GM19467 (cell line): ENCODE results near the gene PIM3.
A peak's percentile ranks its signal among the peaks of the same experiment; 100 is the strongest.

Experiments used
- ATAC-seq: cut with Tn5 transposase; IDR thresholded peaks from one replicate; pipeline ENCODE4 v1.9.1; 2021; ENCODE audit warnings: mild to moderate bottlenecking, moderate library complexity; ENCODE audit not compliant: unreplicated experiment

The PIM3 gene

DNA sequence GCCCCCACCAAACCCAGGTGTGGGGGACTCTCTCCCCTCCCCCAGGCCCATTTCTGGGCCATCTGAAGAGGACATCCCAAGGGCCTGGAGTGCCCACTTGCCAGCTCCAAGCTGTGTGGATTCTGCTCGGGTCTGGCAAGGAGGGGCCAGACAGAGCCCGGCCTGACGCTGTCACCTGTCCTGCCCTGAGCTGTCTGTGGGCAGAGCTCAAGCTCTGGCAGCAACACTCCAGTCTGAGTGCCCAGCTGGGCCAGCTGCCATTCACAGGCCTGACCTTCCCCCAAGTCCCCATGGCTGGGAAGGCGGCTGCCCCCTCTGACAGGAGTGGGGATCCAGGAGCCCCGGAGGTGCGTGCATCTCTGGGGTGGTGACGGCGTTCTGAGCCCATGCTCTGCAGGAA, 6.2 kb upstream of the PIM3 start:
- ATAC-seq = no peak

DNA sequence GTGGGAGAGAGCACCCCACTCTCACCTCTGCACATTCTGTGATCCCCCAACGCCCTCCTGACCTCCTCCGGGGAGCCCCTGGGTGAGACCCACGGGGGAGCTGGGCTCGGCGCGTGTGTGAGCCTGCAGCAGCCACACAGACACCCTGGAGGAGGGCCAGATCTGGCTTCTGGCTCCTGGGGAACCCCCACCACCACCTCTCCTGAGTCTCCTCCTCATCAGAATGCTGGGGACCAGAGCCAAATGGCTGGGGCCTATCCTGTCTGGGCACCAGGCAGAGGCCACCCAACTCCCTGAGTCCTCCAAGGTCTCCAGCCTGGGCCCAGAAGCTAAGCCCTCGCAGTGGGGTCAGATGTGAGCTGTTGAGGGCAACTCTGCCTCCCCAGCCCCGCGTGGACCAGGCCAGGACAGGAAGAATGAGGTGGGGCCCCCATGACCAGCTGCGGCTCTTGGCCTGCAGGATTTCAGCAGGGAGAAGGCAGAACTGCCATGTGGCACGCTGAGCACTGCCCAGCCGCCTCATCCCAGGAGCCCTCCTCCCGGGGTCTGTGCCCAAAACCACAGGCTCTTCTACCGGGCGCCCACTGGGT, 5.5 kb upstream of the PIM3 start:
- ATAC-seq = no peak

DNA sequence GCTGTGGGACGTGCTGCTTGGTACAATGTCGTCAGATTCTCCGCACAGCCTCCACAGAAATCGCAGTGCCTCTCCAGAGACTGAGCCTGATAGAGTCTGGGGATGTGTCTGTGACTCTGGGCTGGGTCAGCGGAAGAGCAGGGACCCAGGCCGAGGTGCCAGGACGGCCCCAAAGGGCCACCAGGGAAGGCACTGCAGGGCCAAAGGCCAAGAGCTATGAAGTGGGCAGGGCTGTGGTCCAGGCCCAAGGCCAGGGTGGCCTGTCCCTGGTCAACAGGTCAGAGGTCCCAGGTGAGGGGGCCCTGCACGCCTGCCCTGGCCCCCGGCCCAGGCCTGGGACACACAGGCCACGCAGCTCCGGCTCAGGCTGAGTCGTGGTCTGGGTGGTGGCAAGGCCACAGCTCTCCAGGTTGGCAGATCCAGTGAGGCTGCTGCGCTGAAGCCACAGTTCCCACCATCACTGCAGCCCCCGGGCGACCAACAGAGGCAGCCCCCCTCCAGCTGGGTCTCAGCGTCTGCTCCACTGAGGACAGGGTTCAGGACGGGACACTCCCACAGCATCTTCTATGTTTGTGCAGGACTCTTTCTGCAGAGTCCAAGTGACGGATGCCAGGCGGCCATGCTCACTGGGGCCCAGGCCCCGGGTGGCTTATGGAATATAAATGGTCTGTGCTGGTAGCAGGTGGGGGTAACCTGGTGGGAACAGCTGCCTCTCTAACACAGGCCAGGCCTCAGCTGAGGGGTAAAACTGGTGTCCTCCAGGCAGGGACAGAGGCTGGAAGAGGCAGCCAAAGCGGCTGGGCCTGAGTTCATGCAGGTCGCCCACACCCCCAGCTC, 4.8 kb upstream of the PIM3 start:
- ATAC-seq = no peak

DNA sequence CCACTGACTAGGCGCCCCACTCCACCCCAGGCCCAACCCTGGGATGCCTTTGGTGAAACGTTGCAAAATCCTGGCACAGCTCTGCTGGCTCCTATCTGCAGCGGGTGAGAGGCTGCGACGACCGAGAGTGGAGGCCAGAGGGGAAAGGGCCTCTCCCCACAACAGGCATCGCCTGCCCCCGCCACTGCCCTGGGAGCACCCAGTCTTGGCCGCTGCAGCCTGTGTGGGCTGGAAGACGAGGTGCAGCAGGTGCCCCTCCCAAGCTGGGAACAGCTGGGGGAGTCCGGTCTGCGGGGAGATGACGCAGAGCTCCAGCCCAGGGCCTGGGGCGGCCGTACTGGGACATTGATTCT, 4.2 kb upstream of the PIM3 start:
- no peak for ATAC-seq

DNA sequence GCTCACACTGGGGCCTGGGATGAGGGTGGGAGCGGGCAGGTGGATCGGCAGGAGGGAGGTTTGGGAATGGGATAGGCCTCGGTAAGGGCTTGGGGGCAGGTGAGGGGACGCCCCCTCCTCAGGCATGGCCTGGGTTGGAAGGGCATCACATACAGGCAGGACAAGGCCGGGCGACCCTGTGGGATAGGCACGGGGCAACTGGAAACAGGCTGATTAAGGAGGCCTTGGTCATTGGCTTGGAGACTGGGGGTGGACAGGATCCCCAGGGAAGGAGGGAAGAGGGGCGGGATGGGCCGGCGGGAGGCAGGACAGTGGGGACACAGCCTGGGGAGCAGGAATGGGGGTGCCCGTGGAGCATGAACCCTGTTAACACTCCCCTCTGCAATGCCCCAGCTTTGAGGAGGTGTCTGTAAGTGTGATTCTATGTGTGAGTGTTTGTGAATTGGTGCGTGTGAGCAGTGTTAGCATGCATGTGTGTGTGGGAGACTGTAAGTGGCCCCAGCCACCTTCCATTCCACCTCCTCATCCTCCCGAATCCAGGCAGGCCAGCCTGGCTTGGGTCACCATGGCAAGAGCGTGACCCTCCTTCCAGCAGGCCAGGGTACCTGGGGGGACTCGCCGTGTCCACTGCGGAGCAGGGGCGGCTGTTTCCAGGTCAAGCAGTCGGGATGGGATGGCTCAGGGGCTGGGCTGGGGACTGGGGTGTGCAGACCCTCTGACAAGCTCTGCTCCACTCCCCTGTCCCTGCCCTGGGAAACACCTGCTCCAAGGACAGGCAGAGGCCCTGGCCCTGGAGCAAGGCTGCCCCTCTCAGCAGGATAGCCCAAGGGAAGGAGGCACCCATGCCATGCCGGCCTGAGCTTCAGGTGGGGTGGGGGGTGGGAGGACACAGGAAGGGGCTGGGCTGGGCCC, 3.4 kb upstream of the PIM3 start:
- ATAC-seq = no peak

DNA sequence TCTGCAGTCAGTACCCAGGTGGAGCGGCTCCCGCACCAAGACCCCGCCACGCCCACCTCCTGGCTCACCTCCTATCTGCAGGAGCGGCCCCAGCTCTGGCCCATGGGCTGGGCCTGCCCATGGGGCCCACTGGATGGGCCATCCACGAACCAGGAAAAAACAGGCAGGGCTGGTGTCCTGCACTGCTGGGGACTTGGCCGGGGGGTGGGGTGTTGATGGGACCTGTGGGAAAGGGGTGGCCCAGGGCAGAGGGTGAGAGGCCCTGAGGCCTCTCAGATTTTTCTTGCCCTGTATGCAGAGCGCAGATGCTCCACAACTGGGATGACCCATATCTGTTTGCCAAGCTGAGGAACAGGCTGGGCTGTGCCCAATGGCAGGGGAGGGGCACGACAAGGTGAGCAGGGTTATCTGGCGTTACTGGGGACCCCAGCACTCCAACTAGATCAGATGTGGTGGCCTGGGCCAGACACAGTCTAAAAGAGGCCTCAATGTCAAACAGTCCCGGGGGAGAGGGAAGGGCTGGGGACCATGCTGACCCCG, 2.7 kb upstream of the PIM3 start:
- no peak for ATAC-seq

DNA sequence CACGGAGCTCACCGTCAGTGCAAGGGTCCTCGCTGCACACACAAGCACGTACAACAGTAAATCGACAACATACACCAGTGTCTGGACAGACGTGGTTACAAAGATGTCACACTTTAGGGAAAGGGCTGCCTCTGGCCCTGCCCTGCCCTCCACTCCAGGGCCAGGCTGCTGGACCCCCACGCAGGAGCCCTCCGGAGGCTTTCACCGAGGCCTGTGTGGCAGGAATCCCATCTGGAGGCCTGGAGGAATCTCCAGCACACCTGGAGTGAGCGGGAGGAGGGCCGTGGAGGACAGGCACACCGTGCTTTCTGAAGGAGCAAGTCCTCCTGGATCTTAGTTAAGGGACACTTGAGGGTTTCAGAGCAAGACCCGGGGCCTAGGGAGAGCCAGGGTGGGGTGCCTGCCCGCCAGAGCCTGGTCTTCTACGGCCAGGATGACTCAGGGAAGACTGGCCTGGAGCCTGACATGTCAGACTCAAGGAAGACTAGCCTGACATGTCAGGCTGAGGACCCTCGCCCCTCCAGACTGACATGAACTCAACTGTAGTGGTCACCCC, 2.1 kb upstream of the PIM3 start:
- no peak for ATAC-seq

DNA sequence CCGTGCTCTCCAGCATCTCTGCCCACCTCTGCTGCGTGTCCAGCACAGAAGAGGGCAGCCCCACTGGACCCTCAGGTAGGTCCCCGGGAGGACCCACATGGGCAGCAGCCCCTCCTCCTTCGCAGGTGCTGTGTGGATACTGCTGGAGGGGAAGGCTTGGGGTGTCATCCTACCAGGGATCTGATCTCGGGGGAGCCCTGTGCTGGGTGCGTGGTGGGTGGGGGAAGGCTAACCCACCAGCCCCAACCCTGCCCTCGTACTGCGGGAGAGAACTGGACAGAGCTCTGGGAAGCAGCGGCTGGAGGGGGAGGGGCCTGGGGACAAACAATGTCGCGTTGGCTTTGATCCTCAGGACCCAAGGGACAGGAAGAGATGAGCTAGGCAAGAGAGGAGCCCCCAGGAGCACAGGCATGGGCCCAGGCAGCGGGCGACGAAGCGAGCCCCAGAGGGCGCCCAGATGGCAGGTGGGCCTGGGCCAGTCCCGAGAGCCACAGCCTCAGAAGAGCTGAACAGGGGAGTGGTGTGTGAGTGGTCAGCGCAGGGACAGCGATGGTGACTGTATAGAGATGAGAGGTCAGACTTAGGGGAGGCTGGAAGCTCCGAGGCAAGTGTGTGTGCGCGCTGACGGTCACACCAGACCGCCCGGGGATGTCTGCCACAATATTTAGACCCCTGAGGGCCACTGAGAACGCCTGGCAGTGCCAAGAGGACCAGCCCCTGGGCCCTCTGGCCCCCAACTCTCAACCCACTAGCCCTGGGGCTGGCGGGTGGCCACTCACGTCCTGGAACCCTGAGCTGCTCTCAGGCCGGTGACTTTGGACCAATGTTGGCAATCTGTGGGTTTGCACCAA, 1.4 kb upstream of the PIM3 start:
- no peak for ATAC-seq

DNA sequence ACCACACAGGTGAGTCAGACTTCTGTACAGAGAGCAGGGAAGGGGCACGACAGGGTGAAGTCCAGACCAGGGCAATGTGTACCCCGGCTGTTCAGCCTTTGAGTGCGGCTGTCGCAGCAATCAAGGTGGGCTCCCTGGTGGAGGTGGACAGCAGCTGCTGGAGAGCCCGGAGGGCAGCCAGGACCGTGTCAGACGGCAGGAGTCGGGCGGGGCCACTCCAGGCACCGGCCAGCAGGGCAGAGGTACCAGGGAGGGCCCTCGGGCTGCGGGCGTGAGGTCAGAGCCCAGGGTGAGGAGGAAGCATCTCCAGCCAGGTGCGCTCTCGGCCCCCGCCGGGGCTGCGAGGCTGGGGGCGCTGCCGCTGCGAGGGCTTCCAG, 802 bp upstream of the PIM3 start:
- peak; percentile 3 for ATAC-seq

DNA sequence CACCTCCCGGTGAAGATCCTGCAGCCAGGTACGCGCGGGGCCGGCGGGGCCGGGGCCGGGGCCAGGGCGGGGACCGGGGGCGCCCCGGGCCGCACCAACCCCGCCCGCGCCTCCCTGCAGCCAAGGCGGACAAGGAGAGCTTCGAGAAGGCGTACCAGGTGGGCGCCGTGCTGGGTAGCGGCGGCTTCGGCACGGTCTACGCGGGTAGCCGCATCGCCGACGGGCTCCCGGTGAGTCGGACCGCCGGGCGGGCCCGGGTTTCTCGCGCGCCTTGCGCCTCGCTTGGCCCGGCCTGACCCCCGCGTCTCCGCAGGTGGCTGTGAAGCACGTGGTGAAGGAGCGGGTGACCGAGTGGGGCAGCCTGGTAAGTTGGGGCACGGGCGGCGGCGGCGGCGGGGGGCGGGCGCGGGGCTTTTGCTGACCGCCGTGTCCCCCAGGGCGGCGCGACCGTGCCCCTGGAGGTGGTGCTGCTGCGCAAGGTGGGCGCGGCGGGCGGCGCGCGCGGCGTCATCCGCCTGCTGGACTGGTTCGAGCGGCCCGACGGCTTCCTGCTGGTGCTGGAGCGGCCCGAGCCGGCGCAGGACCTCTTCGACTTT, 531 bp downstream of the PIM3 start:
- no peak for ATAC-seq

DNA sequence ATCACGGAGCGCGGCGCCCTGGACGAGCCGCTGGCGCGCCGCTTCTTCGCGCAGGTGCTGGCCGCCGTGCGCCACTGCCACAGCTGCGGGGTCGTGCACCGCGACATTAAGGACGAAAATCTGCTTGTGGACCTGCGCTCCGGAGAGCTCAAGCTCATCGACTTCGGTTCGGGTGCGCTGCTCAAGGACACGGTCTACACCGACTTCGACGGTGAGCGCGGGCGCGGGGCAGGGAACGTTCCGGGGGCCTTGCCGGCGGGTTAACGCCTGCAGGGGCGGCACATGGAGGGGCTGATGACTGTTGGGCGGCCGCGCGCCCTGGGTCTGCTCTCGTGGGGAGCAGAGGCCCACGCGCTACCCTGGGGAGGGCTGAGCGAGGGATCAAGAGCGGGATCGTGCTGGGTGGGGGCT, 1.0 kb downstream of the PIM3 start:
- ATAC-seq = no peak

DNA sequence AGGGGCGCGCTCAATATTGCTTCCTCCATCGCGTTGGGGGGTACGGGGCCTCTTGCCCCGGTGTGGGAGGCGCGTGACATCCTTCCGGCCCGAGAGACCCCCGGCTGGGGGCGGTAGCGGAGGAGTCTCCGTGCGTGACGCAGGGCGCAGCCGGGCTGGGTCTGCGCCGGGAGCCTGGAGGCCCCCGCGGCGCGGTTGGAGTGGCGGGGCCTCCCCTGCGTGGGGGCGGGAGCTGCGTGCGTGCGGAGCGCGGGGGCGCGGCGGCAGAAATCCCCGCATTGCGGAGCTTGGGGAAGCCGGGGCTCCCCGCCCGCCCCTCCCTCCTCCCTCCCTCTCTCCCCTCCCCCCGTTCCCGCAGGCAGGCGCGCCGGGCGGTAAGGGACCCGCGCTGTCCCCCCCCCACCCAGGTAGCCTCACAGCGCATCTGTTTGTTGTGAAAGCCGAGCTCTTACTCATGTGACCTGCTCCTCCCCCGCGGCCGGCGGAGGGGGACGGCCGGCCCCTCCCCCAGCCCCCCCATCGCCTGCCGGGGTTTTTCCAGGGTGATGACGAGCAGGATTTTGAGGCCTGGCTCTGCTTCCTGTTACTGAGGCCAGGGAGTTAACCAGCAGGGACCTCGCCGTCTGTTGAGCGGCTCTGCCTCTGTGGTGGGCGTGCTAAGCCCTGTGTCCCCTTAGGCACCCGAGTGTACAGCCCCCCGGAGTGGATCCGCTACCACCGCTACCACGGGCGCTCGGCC, 1.6 kb downstream of the PIM3 start:
- ATAC-seq = no peak

DNA sequence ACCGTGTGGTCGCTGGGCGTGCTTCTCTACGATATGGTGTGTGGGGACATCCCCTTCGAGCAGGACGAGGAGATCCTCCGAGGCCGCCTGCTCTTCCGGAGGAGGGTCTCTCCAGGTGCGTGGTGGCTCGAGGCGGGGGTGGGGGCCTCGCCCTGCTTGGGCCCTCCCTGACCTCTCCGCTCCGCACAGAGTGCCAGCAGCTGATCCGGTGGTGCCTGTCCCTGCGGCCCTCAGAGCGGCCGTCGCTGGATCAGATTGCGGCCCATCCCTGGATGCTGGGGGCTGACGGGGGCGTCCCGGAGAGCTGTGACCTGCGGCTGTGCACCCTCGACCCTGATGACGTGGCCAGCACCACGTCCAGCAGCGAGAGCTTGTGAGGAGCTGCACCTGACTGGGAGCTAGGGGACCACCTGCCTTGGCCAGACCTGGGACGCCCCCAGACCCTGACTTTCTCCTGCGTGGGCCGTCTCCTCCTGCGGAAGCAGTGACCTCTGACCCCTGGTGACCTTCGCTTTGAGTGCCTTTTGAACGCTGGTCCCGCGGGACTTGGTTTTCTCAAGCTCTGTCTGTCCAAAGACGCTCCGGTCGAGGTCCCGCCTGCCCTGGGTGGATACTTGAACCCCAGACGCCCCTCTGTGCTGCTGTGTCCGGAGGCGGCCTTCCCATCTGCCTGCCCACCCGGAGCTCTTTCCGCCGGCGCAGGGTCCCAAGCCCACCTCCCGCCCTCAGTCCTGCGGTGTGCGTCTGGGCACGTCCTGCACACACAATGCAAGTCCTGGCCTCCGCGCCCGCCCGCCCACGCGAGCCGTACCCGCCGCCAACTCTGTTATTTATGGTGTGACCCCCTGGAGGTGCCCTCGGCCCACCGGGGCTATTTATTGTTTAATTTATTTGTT, 2.4 kb downstream of the PIM3 start:
- no peak for ATAC-seq

DNA sequence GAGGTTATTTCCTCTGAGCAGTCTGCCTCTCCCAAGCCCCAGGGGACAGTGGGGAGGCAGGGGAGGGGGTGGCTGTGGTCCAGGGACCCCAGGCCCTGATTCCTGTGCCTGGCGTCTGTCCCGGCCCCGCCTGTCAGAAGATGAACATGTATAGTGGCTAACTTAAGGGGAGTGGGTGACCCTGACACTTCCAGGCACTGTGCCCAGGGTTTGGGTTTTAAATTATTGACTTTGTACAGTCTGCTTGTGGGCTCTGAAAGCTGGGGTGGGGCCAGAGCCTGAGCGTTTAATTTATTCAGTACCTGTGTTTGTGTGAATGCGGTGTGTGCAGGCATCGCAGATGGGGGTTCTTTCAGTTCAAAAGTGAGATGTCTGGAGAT, 3.1 kb downstream of the PIM3 start:
- no peak for ATAC-seq

DNA sequence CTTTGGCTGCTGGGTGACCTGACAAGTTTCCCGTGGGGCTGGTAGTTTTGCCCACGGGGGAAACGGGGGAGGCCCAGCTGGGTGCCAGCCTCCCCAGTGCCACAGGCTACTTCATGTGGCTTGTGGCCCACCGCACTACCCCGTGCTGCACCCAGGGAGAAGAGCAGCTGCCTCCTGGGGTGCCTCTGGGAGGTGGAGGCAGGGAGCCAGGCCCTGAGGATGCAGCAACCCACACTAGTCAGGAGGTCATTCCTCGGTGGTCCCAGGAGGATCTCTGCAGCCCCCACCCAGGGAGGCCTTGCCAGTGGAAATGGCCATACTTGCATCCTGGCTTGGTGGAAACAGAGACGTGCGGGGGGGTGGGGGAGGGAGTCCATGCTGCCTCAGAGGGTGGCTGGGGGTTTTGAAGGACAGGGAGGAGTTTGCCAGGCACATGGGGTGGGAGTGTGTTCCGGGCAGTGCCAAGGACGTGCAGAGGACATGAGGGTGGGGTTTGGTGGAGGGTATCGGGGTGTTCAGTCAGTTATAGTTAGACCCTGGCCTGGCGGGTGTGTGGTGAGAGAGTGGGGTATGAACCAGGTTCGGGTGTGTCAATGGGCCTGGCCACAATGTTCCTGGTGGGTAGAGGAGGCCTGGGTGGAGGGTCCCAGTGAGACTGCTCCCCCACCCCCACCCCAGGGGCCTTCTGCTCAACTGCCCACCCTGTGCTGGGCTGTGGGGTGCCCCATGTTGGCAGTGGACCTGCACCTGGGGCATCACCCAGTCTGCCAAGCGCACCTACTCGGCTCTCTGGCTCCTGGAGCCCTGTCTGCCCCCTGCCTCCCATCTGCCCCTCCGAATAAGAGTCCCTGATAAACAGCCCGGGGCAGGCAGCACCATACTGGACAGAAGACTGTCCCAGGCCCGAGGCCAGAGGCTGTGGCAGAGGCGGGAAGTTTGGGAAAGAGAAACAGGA, 3.8 kb downstream of the PIM3 start:
- ATAC-seq = no peak

DNA sequence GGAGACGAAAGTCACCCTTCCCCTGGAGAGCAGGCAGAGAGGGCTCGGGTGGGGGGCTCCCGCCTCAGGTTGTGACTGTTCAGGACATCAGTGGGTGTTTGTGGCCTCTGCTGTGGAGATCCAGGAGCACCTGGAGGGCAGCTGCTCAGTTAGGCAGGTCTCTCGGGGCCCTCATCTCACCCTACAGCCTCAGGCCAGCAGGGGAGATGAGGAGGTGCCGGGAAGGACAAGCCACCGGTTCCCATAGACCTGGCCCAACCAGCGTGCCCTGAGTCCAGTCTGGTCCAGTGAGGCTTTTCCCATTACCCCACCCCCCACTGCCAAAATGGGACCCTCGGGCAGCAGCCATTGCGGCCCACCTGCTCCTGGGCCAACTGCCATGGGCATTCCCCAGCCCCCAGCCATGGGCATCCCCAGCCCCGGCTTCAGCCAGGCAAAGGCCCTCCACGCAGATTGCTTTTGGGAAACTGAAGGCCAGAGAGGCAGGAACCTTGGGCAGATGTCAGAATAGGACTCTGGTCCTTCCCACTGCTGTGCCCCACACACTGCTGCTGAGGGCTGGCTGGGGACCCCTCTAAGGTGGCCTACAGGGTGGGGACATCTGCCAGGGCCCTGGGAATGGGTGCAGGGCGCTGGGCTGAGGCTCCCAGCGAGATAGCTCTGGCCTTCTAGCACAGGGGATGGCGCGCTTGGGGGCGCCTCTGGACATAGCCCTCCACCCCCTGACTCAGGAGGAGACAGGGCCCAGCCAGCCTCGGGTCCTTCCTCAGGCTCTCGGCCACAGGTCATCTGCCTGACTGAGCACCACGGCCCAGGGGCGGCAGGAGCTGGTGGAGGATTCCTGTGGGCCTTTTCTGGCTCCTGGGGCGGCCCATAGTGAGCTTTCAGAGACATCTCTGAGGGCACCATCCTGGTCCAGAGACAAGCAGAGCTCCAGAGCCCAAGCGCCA, 4.8 kb downstream of the PIM3 start:
- ATAC-seq = no peak
